GM12878 (cell line): ENCODE results near the gene PLA2G4E.

Experiments used
- BRCA1 ChIP-seq: IDR thresholded peaks from 2 replicates; pipeline ENCODE4 v1.6.1; 2011; ENCODE audit warnings: low read depth, low read length, improper control_type of control experiment
- CTCF ChIP-seq, 3 experiments: IDR thresholded peaks in 2 of 3; conservative IDR thresholded peaks in 1 of 3; 2 replicates each; pipeline ENCODE4 v1.5.1; 2011; ENCODE audit warnings: low read depth in 3 of 3, low read length in 3 of 3, mild to moderate bottlenecking in 3 of 3, control low read depth in 2 of 3, moderate library complexity in 2 of 3, inconsistent platforms in 1 of 3, mixed read lengths in 1 of 3; ENCODE audit not compliant: control insufficient read depth in 2 of 3, insufficient read depth in 1 of 3; ENCODE audit errors: extremely low read depth in 1 of 3
- GABPA ChIP-seq: IDR thresholded peaks from 2 replicates; pipeline ENCODE4 v1.6.1; 2014; ENCODE audit warnings: antibody characterized with exemption, low read depth, mild to moderate bottlenecking, inconsistent platforms
- MEF2A ChIP-seq: IDR thresholded peaks from 2 replicates; pipeline ENCODE4 v1.6.1; 2011; ENCODE audit warnings: low read depth, mild to moderate bottlenecking, low read length, moderate library complexity; ENCODE audit not compliant: insufficient read depth
- NBN ChIP-seq: fragments of 450-650 bp; IDR thresholded peaks from 2 replicates; pipeline ENCODE4 v1.6.1; 2016
- NR2F1 ChIP-seq: fragments of 450-650 bp; conservative IDR thresholded peaks from 2 replicates; pipeline ENCODE4 v1.6.1; 2017; ENCODE audit warnings: mild to moderate bottlenecking
- POLR2A ChIP-seq: IDR thresholded peaks from 2 replicates; pipeline ENCODE4 v1.6.1; 2011; ENCODE audit warnings: low read depth, mild to moderate bottlenecking, low read length
- RCOR1 ChIP-seq: conservative IDR thresholded peaks from 2 replicates; pipeline ENCODE4 v1.6.1; 2012; ENCODE audit warnings: low read depth, low read length, improper control_type of control experiment
- USF1 ChIP-seq: IDR thresholded peaks from 2 replicates; pipeline ENCODE4 v1.6.1; 2011; ENCODE audit warnings: borderline replicate concordance, low read depth, mild to moderate bottlenecking, moderate library complexity, mixed read lengths, low read length; ENCODE audit not compliant: insufficient read depth; ENCODE audit errors: extremely low read length
- TF ChIP-seq, protein P1 (sequence below): fragments of 450-650 bp; IDR thresholded peaks from 2 replicates; pipeline ENCODE4 v1.6.1; 2017; ENCODE audit warnings: low read depth, mild to moderate bottlenecking, moderate library complexity
- TF ChIP-seq, protein P2 (sequence below): fragments of 450-650 bp; IDR thresholded peaks from 2 replicates; pipeline ENCODE4 v1.6.1; 2017; ENCODE audit warnings: mild to moderate bottlenecking

GRCh38 chr15:42014406-42014805, 6.4 kb downstream of the PLA2G4E start:
- TF ChIP-seq, protein P1, sequence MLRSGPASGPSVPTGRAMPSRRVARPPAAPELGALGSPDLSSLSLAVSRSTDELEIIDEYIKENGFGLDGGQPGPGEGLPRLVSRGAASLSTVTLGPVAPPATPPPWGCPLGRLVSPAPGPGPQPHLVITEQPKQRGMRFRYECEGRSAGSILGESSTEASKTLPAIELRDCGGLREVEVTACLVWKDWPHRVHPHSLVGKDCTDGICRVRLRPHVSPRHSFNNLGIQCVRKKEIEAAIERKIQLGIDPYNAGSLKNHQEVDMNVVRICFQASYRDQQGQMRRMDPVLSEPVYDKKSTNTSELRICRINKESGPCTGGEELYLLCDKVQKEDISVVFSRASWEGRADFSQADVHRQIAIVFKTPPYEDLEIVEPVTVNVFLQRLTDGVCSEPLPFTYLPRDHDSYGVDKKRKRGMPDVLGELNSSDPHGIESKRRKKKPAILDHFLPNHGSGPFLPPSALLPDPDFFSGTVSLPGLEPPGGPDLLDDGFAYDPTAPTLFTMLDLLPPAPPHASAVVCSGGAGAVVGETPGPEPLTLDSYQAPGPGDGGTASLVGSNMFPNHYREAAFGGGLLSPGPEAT: no peak
- TF ChIP-seq BRCA1 (no peak), MEF2A (no peak), USF1 (no peak), CTCF (IDR thresholded peaks at IDR 0.05 in 2 of 3, conservative IDR thresholded peaks at IDR 0.05 in 1 of 3; ENCODE audit: control insufficient read depth in 2 of 3, extremely low read depth in 1 of 3, insufficient read depth in 1 of 3, low read depth in 3 of 3, low read length in 3 of 3) (no peak), GABPA (no peak), RCOR1 (no peak), NR2F1 (no peak), POLR2A (no peak), NBN (no peak)
- TF ChIP-seq, protein P2, sequence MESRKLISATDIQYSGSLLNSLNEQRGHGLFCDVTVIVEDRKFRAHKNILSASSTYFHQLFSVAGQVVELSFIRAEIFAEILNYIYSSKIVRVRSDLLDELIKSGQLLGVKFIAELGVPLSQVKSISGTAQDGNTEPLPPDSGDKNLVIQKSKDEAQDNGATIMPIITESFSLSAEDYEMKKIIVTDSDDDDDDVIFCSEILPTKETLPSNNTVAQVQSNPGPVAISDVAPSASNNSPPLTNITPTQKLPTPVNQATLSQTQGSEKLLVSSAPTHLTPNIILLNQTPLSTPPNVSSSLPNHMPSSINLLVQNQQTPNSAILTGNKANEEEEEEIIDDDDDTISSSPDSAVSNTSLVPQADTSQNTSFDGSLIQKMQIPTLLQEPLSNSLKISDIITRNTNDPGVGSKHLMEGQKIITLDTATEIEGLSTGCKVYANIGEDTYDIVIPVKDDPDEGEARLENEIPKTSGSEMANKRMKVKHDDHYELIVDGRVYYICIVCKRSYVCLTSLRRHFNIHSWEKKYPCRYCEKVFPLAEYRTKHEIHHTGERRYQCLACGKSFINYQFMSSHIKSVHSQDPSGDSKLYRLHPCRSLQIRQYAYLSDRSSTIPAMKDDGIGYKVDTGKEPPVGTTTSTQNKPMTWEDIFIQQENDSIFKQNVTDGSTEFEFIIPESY: no peak
